Endometrial microvascular endothelial cells (primary cell): Measurements from ENCODE around the gene TSHZ2. TPM values are rescaled to one million over a fixed set of nuclear protein-coding genes. Genes with fewer than 3 reads are reported as not detected.

Experiments
- in situ Hi-C: cut with HindIII; loops from 2 replicates; pipeline ENCODE4 v1.10.0; 2017; ENCODE audit warnings: low sequenced_read_pairs, low pct_unique_long_range_greater_than_20kb; ENCODE audit errors: inconsistent ontology term
- total RNA-seq: library from RNA; depleted of rRNA; stranded (reverse); fragments of >200 nt; gene quantifications from one replicate; pipeline ENCODE4 v1.2.3, GENCODE V29; 2015; ENCODE audit errors: inconsistent ontology term

TSHZ2 gene, protein sequence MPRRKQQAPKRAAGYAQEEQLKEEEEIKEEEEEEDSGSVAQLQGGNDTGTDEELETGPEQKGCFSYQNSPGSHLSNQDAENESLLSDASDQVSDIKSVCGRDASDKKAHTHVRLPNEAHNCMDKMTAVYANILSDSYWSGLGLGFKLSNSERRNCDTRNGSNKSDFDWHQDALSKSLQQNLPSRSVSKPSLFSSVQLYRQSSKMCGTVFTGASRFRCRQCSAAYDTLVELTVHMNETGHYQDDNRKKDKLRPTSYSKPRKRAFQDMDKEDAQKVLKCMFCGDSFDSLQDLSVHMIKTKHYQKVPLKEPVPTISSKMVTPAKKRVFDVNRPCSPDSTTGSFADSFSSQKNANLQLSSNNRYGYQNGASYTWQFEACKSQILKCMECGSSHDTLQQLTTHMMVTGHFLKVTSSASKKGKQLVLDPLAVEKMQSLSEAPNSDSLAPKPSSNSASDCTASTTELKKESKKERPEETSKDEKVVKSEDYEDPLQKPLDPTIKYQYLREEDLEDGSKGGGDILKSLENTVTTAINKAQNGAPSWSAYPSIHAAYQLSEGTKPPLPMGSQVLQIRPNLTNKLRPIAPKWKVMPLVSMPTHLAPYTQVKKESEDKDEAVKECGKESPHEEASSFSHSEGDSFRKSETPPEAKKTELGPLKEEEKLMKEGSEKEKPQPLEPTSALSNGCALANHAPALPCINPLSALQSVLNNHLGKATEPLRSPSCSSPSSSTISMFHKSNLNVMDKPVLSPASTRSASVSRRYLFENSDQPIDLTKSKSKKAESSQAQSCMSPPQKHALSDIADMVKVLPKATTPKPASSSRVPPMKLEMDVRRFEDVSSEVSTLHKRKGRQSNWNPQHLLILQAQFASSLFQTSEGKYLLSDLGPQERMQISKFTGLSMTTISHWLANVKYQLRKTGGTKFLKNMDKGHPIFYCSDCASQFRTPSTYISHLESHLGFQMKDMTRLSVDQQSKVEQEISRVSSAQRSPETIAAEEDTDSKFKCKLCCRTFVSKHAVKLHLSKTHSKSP (N-terminal part only)
- total RNA-seq, result not detected

DNA sequence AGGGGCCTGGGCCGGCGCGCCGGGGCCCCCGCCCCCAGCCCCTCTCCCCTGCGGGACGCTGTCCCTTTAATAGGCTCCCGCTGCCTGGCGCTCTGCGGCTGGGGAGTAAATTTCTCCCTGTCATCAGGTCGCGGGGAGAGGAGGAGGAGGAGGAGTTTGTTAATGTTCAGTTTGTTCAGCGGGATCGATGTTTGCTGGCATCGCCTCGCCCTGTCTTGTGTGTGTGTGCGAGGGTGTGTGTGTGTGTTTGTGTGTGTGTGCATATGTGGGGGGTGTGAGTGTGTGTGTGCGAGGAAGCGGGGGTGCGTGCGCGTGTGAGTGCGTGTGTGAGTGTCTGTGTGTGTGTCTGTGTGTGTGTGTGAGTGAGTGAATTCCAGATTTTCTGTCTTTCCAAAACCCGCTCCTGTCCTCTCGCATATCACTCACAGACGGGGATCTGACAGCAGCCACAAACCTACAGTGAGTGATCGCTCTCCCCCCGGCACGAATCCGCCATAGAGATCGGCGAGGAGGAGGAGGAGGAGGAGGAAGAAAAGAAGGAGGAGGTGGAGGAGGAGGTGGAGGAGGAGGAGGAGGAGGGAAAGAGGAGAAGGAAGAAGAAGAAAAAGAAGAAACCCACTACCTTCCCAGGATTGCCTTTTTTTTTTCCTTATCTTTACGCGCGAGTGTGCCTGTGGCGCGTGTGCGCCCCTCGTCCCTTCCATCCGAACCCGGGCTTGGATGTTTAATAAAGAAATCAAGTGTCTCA lies at the start of gene TSHZ2:
Gene TSHZ2, plus strand, starts transcription at position 169 of the 748 bp plus-strand sequence. CDS start 936 bp downstream, outside the sequence.
- in situ Hi-C loops, result no loop called here

DNA sequence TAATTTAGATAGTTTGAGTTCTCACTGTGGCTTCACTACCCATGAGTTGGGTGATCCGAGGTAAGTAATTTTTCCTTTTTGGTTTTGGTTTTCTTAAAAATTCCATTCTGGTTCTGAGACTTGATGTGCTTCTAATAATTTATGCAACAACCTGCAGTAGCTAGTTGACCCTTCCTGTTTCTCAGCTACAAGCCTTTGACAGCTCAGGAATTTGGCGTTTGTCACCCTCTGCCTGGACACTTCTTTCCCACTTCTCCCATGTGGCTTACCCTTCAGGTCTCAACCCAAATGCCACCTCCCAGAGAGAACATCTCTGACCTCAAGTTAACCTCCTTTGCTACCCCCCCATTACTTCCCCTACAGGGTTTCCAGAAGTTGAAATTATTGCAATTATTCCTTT lies 49.7 kb upstream of the TSHZ2 start:
- in situ Hi-C loops, result no loop called here

DNA sequence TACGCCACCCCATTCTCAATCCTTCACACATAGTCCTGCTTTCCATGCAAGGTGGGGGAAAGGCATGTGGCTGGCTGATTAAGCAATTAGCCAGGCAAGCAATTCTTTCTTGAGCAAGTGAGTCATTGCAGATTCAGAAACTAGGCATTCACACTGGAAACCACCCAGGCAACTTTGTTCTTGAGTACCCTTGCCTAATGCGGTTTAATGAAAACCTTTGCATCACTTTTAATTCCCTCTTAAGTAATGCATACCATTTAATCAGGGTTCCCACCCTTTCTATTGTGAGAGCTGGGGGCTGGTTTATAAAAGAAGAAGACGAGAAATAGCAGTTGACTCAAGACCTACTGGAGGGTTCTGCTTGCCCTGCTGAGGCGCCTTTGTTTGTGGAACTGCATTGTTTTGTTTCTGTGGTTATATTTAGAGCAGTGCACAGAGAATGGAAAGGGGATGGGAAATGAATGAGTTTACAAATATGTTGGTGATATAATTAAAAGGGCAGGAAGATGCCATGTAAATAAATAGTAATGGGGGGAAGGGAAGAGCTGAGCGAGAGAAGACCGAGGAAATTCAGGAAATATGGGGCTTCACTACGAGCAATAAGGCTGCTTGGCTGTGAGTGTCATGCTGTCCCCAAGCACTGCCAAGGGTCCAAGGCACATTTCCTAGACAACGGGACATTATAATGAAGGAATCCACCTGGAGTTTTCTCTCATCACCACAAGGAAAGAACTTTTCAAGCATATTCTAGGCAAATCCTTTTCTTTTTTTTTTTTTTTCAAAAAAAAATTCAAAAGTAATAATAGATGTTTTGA lies 48.8 kb upstream of the TSHZ2 start:
- in situ Hi-C loops, result no loop called here

DNA sequence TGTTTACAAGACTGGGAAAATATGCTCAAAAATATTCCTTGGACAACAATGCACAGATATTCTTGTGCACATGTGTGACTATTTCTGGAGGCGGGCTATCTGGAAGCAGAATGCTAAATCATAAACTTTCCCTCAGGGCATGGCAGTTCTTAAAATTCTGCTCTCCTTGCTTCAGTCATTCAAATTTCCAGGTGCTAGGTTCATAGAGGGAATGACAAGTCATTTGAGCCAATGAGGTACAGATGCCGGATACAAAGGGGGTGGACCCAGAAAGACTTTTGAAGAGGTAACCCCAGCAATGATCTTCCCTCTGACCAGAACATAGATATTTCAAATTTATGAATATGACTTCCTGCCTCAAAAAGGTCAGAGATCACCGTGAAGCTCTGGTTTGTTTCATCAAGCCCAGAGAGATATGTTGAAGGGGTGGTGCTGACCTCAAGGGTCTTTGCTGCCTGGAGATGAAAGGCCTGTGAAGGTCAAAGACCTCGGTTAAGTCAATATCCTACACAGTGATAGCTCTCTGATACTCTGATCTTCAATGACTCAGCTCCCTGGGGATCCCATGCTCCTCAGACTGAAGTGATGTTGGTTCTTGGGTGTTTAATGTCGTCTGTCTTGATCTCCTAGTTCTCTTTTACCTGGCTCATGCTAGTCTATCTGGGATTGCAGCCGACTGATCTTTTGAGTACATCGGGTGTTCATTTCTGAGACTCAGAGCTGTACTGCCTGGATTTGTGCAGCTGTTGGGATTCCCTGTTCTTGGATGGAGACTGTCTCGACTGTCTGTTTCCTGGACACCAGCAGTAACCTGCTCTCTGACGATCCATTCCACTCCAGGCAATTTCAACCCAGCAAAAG lies 47.5 kb upstream of the TSHZ2 start:
- in situ Hi-C loops, result no loop called here

DNA sequence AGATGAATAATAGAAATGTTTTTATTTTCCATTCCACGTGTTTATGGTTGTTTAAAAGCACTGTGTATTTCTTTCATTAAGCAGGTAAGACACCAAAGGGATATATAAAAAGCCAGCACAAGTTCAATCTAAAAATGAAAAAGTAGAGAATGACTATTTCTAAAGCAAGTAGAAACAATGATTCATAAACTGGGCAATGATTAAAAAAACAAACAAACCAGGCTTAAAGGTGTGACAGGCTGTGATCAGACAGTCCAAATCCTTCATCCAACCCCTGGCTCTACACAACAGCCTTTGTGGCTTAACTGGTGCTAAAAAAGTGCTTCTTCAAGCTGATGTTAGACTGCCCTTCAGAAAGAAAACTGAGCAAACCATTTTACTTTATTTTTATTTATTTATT lies 45.7 kb upstream of the TSHZ2 start:
- in situ Hi-C loops, result no loop called here

DNA sequence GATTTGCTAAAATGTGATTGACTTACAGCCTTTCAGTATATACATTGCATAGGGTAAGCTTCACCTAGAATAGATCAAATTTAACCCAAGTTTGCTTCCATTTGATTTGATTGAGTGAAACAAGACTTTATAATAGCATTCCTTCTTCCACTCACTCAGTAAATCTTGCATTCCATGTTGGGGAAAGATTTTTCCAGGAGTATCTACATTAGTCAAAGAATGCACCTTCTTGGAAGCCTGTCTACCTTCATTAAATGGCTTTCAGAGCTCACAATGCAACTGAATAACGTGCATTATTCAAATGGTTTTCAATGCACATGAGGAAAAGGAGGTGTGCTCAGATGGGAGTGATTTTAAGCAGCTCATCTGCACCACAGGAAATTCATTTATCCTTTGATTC lies 38.3 kb upstream of the TSHZ2 start:
- in situ Hi-C loops, result no loop called here

DNA sequence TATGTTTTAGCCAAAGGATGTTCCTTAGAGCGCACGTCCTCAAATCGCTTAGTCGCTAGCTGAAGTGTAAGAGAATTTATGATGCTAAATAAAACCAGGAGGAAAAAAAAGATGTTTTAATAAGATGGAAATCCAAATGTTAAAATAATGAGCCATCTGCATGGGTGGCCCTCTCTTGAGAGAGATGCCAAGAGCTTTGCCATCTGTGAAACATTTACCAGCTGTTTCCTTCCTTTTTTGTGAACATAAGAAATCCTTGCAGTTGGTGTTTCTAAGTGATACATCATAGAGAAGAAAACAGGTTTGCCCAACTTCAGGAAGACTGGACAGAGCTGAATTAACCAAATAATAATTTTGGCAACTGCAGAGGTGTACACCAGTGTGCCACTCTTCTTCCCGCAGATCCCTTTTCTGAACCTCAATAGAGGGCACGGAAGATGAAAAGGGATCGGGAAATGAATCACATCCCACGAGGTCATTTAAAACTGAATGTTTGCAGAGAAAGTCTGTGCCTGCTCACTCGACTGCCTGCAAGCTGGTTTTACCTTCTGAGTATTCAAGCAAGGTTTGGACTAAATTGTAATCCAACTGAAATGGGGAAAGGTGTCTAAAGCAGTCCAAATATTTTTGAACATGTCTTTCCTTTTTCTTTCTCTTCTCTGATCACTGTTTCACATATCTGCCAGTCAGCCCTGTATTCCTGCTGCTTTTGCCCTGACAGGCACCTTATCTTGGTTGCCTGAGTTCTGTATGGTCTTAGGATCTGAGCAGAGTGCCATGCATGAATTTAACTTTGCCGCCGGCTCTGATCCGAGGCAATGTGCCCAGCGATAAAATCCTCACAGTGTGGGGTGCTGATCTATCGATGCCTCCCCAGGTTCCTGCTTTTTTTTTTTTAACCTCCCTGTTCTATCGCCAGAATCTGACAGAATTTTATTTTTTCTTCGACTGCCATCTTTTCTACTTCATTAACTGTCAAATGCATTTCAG lies 35.5 kb upstream of the TSHZ2 start:
- in situ Hi-C loops, result no loop called here

DNA sequence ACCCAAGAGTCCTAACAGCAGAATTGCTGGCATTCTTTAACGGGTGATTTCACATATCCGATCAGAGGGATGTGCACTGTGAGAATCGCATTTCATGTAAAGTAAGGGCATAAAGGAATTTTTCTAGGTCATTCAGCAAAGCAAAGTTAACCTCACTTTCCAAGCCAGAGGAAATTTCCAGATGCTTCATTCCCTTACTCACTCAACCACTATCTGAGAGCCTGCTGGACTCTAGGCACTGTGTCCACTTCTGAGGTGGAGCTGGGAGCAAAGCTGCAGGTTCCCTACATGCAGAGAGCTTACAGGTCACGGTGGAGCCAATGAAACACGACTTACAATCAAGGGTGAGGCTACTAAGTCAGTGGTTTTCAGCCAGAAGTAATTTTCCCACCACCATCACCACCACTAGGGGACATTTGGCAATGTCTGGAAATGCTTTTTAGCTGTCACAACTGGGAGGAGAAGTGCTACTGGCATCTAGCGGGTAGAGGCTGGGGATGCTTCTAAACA lies 34.5 kb upstream of the TSHZ2 start:
- in situ Hi-C loops, result no loop called here

DNA sequence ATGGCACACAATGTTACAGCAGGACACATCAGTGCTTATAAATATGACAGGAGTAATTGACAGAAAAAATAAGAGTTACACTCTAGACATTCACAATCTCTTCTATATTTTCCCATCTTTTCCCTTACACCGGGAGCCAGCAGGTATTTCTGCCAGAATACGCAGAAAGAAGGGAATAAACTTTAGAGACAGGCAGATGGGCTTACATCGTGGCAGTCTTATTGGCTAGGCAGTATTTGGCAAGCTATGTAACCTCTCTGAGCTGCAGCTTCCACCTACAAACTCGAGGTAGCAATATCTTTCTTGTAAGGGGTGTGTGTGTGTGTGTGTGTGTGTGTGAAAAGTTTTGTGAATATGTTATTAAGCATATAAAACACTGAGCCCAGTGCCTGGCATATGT lies 33.0 kb upstream of the TSHZ2 start:
- in situ Hi-C loops, result no loop called here

DNA sequence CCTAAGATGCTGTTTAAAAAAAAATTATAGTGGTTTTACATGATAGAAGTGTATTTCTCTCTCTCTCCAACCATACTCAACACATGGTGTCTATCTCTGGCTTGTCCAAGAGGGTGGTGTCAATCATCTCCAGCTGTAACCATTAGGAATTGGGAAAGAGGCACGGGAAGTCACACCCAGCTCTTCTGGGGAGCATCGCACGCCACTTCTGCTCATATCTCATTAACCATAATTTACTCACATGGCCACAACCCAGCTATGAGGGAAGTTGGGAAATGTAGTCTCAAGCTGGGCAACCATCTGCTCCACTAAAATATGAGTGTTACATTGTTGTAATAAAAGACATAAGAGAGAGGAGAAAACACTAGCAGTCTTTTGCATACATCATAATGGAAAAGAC lies 30.4 kb upstream of the TSHZ2 start:
- in situ Hi-C loops, result no loop called here

DNA sequence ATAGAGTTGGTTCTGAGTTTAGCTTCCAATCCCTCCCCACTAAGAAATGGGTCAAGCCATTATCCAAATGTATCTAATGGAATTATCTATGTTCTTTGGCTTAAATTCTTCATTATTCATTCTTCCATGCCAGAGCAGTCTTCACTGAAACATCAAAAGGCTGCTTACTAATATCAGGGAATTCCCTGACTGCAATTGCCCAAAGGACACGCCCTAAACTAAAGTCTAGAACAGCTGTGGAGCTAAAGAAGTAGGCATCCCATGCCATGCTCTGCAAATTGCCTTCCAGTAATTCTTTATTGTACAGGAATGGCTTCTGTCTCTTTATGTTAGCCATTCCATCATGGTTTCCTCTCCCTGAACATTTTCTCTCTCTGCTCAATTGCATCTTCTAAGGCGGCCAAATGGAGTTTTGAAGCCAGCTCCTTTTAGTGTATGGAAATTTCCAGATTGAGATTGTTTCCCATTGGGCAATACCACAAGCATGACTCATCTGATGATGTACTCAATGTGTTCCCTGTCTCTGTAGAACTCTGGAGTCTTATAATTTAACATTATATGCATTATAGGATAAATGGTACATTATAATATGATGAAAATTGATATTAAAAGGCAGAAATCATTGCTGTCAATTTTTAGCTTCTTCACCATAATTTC lies 28.8 kb upstream of the TSHZ2 start:
- in situ Hi-C loops, result no loop called here

DNA sequence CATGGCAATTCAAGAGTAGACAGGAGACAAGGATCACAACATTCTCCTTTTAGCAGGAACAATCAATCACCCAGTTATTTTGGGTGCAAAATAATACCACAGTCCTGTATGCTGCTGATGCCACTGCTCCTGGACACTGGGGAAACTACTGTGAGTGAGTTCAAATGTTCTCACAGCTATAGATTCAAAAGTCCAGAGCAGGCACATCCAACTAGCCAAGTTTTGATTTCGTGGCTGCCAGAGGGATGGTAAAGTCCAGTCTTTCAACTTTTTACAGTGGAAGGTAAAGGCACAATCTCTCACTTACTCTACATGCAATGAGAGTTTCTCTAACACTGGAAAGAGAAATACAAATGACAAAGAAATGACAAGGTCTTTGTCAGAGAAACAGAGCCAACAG lies 26.9 kb upstream of the TSHZ2 start:
- in situ Hi-C loops, result no loop called here

DNA sequence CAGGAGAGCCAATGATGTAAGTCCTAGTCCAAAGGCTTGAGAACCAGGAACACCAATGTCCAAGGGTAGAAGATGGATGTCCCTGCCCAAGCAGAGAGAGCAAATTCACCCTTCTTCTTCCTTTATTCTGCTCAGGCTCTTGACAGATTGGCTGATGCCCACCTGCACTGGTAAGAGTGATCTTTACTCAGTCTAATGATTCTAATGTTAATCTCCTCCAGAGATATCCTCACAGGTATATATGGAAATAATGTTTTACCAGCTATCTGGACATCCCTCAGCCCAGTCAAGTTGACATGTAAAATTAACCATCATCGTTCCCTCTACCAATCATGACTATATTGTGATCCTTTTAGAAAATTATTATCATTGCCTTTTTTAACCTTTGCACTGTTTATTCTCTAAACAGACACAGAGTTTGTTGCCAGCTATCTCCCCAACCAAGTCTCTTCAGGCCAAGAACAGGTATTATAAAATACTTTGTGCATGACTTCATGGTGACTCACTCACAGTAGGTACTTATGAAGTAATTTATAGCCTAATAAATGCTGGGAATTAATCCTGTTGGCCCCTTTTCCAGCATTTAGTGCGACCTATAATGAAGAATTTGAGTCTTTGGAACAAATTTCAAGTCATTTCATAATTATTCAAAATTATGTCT lies 26.2 kb upstream of the TSHZ2 start:
- in situ Hi-C loops, result no loop called here

DNA sequence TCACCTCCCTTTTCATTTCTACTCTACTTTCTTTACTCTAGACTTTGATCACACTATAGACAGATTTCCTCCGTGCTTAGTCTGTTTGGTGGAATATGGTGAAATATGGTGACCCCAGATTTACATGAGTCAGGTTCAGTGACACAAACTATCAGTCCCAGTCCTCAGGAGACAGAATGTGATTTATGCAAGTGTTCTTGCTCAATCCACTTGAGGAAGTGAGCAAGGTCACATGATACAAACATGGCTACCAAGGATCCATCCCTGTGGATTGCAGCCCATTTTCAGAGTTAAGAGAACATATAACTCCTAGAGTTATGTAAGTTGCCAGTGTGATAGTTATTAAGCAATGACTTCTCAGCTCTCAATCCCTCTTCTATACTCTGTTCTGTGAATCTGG lies 23.7 kb upstream of the TSHZ2 start:
- in situ Hi-C loops, result no loop called here

DNA sequence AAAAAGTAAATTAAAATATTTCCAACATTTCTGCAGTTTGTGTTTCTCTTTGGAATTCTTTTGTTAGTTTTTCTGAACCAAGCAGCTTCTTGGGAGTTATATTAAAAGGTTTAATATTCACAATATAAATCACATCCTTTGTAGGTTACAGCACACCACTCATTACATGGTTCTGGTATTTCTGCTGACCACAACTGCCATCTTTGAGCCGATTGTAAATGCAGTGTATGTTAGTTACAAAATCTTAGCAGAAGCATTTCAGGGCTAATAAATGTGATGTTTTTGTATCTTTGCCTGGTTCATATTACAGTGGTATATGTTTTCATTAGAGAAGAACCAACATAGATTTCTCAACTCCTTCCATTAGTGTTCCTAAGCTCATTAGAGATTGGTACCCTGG lies 19.1 kb upstream of the TSHZ2 start:
- in situ Hi-C loops, result no loop called here
